SK-N-SH (cell line): ENCODE measurements around the gene ZDHHC14. TPM values are rescaled to one million over a fixed set of nuclear protein-coding genes. Genes with fewer than 3 reads are reported as not detected.
"Not testable (repeated sequence)": the region's sequence is repeated elsewhere in the genome, so short reads cannot be mapped to it uniquely, and the experiment has no call there.

ENCODE experiments used
- CTCF ChIA-PET: fragments of 300-600, 350-600 bp; formaldehyde crosslinking; extraction: SDS; loops from one replicate; lab custom pipeline; 2021; lab: Yijun Ruan, JAX
- POLR2A ChIA-PET: fragments of 350-600 bp; sonication (Branson Sonifier 250); formaldehyde crosslinking; extraction: SDS; loops from one replicate; lab custom pipeline; 2020; ENCODE audit warnings: antibody characterized with exemption, inconsistent platforms; lab: Yijun Ruan, JAX
- DNase-seq: peaks from one replicate; pipeline ENCODE4 v3.0.0; 2012
- H2AFZ ChIP-seq: fragments of 200-600 bp; sonication (generic); 2 replicates; pipeline ENCODE4 v1.8.1; 2016; ENCODE audit warnings: antibody characterized with exemption, mild to moderate bottlenecking, low read depth
- H3F3A ChIP-seq: fragments of 200-600 bp; sonication (generic); replicated peaks from 2 replicates; pipeline ENCODE3; 2016; ENCODE audit warnings: antibody characterized with exemption, mild to moderate bottlenecking; ENCODE audit not compliant: insufficient read depth
- H3K27ac ChIP-seq, 2 experiments: fragments of 200-500 bp in 1 of 2; fragments of 200-600 bp in 1 of 2; sonication (Bioruptor generic) in 1 of 2; sonication (generic), shearing (Covaris generic) in 1 of 2; 2 replicates each; pipeline versions ENCODE4 v1.5.1 to v1.6.1; 2014 to 2016; ENCODE audit warnings: low read depth in 2 of 2, inconsistent platforms in 1 of 2, low read length in 1 of 2, mild to moderate bottlenecking in 1 of 2, mixed read lengths in 1 of 2
- H3K27me3 ChIP-seq: fragments of 200-600 bp; sonication (generic), shearing (Covaris generic); 2 replicates; pipeline ENCODE4 v1.6.1; 2016; ENCODE audit warnings: mixed run types; ENCODE audit not compliant: insufficient read depth
- H3K36me3 ChIP-seq, 2 experiments: fragments of 200-500 bp in 1 of 2; fragments of 200-600 bp in 1 of 2; sonication (Bioruptor generic) in 1 of 2; sonication (generic) in 1 of 2; replicated peaks in 1 of 2; 2 replicates each; pipeline versions ENCODE3 to v1.5.1; 2014 to 2016; ENCODE audit warnings: low read length in 1 of 2, mild to moderate bottlenecking in 1 of 2; ENCODE audit not compliant: insufficient read depth in 2 of 2, control insufficient read depth in 1 of 2
- H3K4me1 ChIP-seq, 2 experiments: fragments of 200-500 bp in 1 of 2; fragments of 200-600 bp in 1 of 2; sonication (Bioruptor generic) in 1 of 2; sonication (generic), shearing (Covaris generic) in 1 of 2; 2 replicates each; pipeline versions ENCODE4 v1.5.1 to v1.6.1; 2014 to 2016; ENCODE audit warnings: low read depth in 1 of 2, low read length in 1 of 2, mixed run types in 1 of 2; ENCODE audit not compliant: insufficient read depth in 2 of 2, control insufficient read depth in 1 of 2
- H3K4me2 ChIP-seq: fragments of 200-600 bp; sonication (generic), shearing (Covaris generic); 2 replicates; pipeline ENCODE4 v1.6.1; 2017; ENCODE audit warnings: mixed run types
- H3K4me3 ChIP-seq, 2 experiments: fragments of 200-500 bp in 1 of 2; fragments of 200-600 bp in 1 of 2; sonication (Bioruptor generic) in 1 of 2; sonication (generic), shearing (Covaris generic) in 1 of 2; 2 replicates each; pipeline versions ENCODE4 v1.5.1 to v1.8.1; 2014 to 2016; ENCODE audit warnings: low read depth in 2 of 2, inconsistent platforms in 1 of 2, low read length in 1 of 2, mild to moderate bottlenecking in 1 of 2, mixed read lengths in 1 of 2, moderate library complexity in 1 of 2
- H3K79me2 ChIP-seq: fragments of 200-600 bp; sonication (generic); 2 replicates; pipeline ENCODE4 v1.8.1; 2017; ENCODE audit warnings: mild to moderate bottlenecking; ENCODE audit not compliant: insufficient read depth
- H3K9ac ChIP-seq: fragments of 200-600 bp; sonication (generic); 2 replicates; pipeline ENCODE4 v1.6.1; 2017; ENCODE audit warnings: mixed run types
- H3K9me2 ChIP-seq: fragments of 200-600 bp; sonication (generic); 2 replicates; pipeline ENCODE4 v1.6.1; 2017; ENCODE audit warnings: mixed run types
- H3K9me3 ChIP-seq: fragments of 200-600 bp; sonication (generic); 2 replicates; pipeline ENCODE4 v1.6.1; 2017; ENCODE audit warnings: mixed run types, mild to moderate bottlenecking, moderate library complexity
- H4K20me1 ChIP-seq: fragments of 200-600 bp; sonication (generic); 2 replicates; pipeline ENCODE4 v1.6.1; 2017; ENCODE audit warnings: mild to moderate bottlenecking, mixed run types; ENCODE audit not compliant: insufficient read depth
- ELF1 ChIP-seq: IDR thresholded peaks from 2 replicates; pipeline ENCODE4 v1.4.0; 2012
- EP300 ChIP-seq, 2 experiments: IDR thresholded peaks; 2 replicates each; pipeline versions ENCODE4 v1.4.0 to v1.6.1; 2012; ENCODE audit warnings: borderline replicate concordance in 1 of 2, low read depth in 1 of 2, low read length in 1 of 2
- EZH2phosphoT487 ChIP-seq: fragments of 200-600 bp; sonication (generic); IDR thresholded peaks from 2 replicates; pipeline ENCODE4 v1.6.1; 2017; ENCODE audit warnings: low read depth, mixed run types, mild to moderate bottlenecking, antibody characterized with exemption, moderate library complexity, borderline replicate concordance
- FOSL2 ChIP-seq: IDR thresholded peaks from 2 replicates; pipeline ENCODE4 v1.4.0; 2012; ENCODE audit warnings: low read depth, mild to moderate bottlenecking, moderate library complexity, borderline replicate concordance
- FOXJ3 ChIP-seq: sonication (generic); formaldehyde crosslinking; IDR thresholded peaks from 2 replicates; pipeline ENCODE4 v1.5.1; 2020; ENCODE audit warnings: mild to moderate bottlenecking, missing genetic modification reagents
- FOXM1 ChIP-seq: IDR thresholded peaks from 2 replicates; pipeline ENCODE4 v1.4.0; 2012; ENCODE audit warnings: low read depth, mild to moderate bottlenecking
- GABPA ChIP-seq: IDR thresholded peaks from 2 replicates; pipeline ENCODE4 v1.4.0; 2012; ENCODE audit warnings: low read depth, mild to moderate bottlenecking
- GATA2 ChIP-seq: sonication (generic); formaldehyde crosslinking; IDR thresholded peaks from 2 replicates; pipeline ENCODE4 v1.5.0; 2020; ENCODE audit warnings: mild to moderate bottlenecking, missing genetic modification reagents
- JUND ChIP-seq: IDR thresholded peaks from 2 replicates; pipeline ENCODE4 v1.4.0; 2012
- MAX ChIP-seq: IDR thresholded peaks from 2 replicates; pipeline ENCODE4 v1.4.0; 2012; ENCODE audit warnings: low read depth
- MXI1 ChIP-seq: IDR thresholded peaks from 2 replicates; pipeline ENCODE4 v1.6.1; 2012; ENCODE audit warnings: mild to moderate bottlenecking, low read depth, low read length, improper control_type of control experiment
- NRF1 ChIP-seq: IDR thresholded peaks from 2 replicates; pipeline ENCODE4 v1.6.1; 2012; ENCODE audit warnings: low read depth, mild to moderate bottlenecking, low read length
- PBX3 ChIP-seq: IDR thresholded peaks from 2 replicates; pipeline ENCODE4; 2012
- POLR2AphosphoS5 ChIP-seq: IDR thresholded peaks from 2 replicates; pipeline ENCODE4 v1.6.1; 2012; ENCODE audit warnings: low read depth, low read length
- RCOR1 ChIP-seq: fragments of 150-350 bp; IDR thresholded peaks from 2 replicates; pipeline ENCODE4 v1.6.1; 2017; ENCODE audit warnings: antibody characterized with exemption, low read length
- RFX5 ChIP-seq: IDR thresholded peaks from 2 replicates; pipeline ENCODE4 v1.6.1; 2012; ENCODE audit warnings: mild to moderate bottlenecking, improper control_type of control experiment, low read length
- RXRA ChIP-seq: IDR thresholded peaks from 2 replicates; pipeline ENCODE4 v1.4.0; 2012; ENCODE audit warnings: low read depth, mild to moderate bottlenecking, borderline replicate concordance
- SMC3 ChIP-seq: IDR thresholded peaks from 2 replicates; pipeline ENCODE4 v1.6.1; 2012; ENCODE audit warnings: low read depth, low read length, improper control_type of control experiment
- TAF1 ChIP-seq: IDR thresholded peaks from 2 replicates; pipeline ENCODE4 v1.6.1; 2012; ENCODE audit warnings: low read depth, mild to moderate bottlenecking, low read length, moderate library complexity, borderline replicate concordance
- TCF12 ChIP-seq: IDR thresholded peaks from 2 replicates; pipeline ENCODE4 v1.4.0; 2012
- TEAD4 ChIP-seq: IDR thresholded peaks from 2 replicates; pipeline ENCODE4 v1.4.0; 2012; ENCODE audit warnings: mild to moderate bottlenecking, borderline replicate concordance; ENCODE audit not compliant: insufficient read depth
- USF1 ChIP-seq: IDR thresholded peaks from 2 replicates; pipeline ENCODE4 v1.4.0; 2012; ENCODE audit warnings: low read depth, borderline replicate concordance
- YY1 ChIP-seq: IDR thresholded peaks from 2 replicates; pipeline ENCODE4 v1.4.0; 2012; ENCODE audit warnings: low read depth, mild to moderate bottlenecking
- WGBS: methylation state at CpG from one replicate; pipeline ENCODE4 v1.1.6; 2017; ENCODE audit warnings: low lambda C conversion rate; 5-methylcytosine and 5-hydroxymethylcytosine counted together
- polyA plus RNA-seq, 3 experiments: library from polyadenylated mRNA; depleted of rRNA; stranded (reverse); fragments of >200 nt; gene quantifications; 2 replicates each; pipeline ENCODE4 v1.2.3, GENCODE V29; 2012

Gene ZDHHC14
- polyA plus RNA-seq, 1 of the 3 experiments (the other 2 are of a cell fraction), result 5.4 TPM

GRCh38 chr6:157382821-157383220 lies 1.8 kb downstream of the ZDHHC14 start:
- POLR2A ChIA-PET, result interaction anchor here (1.2 kb wide), 1 partner anchor 60 kb away, joined by 3 read pairs; the partner anchor contains the start of gene TMEM242
- peak overlapping the region; percentile 92 to 97 for H3K4me3 ChIP-seq
- peak overlapping the region; percentile 60; the same call in 1 of the 2 replicates for H3K9ac ChIP-seq
- H4K20me1 ChIP-seq, result no peaks in the 10 kb centered on the region
- no peaks in the 10 kb centered on the region for H3K27me3 ChIP-seq
- no peaks in the 10 kb centered on the region for H3K36me3 ChIP-seq
- no peaks in the 10 kb centered on the region for H3K9me2 ChIP-seq
- TF ChIP-seq ELF1 (no peak), RXRA (no peak), EP300 (IDR thresholded peaks at IDR 0.05; ENCODE audit: borderline replicate concordance in 1 of 2, low read depth in 1 of 2, low read length in 1 of 2) (no peak), EZH2phosphoT487 (no peak), GATA2 (CRISPR knock-in tag) (no peak), NRF1 (no peak), GABPA (no peak), MXI1 (no peak), TCF12 (no peak)
- TF ChIP-seq, all 33 proteins: peak for 0
- CTCF ChIA-PET, result interaction anchor here (1.2 to 1.6 kb wide), 2 partner anchors 13 to 68 kb away, joined by 3 to 5 read pairs; no protein-coding TSS in a partner anchor
- peaks cover 2% of the 10 kb centered on the region for H3F3A ChIP-seq
- WGBS, result 95% methylated on average over 4 of the region's 4 CpGs
- peaks cover 0 to 11% of the 10 kb centered on the region in 2 experiments; a peak in 2 of 4 replicates for H3K4me1 ChIP-seq
- peaks cover 21% of the 10 kb centered on the region for H3K79me2 ChIP-seq
- DNase-seq, result no peak
- peak overlapping the region; percentile 85 for H3K4me2 ChIP-seq
- H3K9me3 ChIP-seq, result no peaks in the 10 kb centered on the region
- no peak overlapping the region for H2AFZ ChIP-seq
- no peak overlapping the region for H3K27ac ChIP-seq

GRCh38 chr6:157383471-157383870 lies 2.5 kb downstream of the ZDHHC14 start:
- H2AFZ ChIP-seq, result no peak overlapping the region
- peaks cover 0 to 11% of the 10 kb centered on the region in 2 experiments; a peak in 2 of 4 replicates for H3K4me1 ChIP-seq
- H4K20me1 ChIP-seq, result no peaks in the 10 kb centered on the region
- TF ChIP-seq TEAD4, result no peak
- TF ChIP-seq EP300 (IDR thresholded peaks at IDR 0.05; ENCODE audit: borderline replicate concordance in 1 of 2, low read depth in 1 of 2, low read length in 1 of 2), result no peak
- TF ChIP-seq POLR2AphosphoS5, result no peak
- no peak for TF ChIP-seq USF1
- TF ChIP-seq RFX5, result no peak
- no peak for TF ChIP-seq FOSL2
- TF ChIP-seq PBX3, result no peak
- no peak for TF ChIP-seq YY1
- TF ChIP-seq JUND, result no peak
- no peak for TF ChIP-seq ELF1
- no peak for TF ChIP-seq GATA2 (CRISPR knock-in tag)
- TF ChIP-seq FOXJ3 (CRISPR knock-in tag), result no peak
- TF ChIP-seq RCOR1, result no peak
- TF ChIP-seq RXRA, result no peak
- no peak for TF ChIP-seq TAF1
- no peak for TF ChIP-seq FOXM1
- TF ChIP-seq SMC3, result no peak
- no peak for TF ChIP-seq MAX
- TF ChIP-seq, all 33 proteins: peak for 0
- Histone ChIP-seq H3K27ac (no peak overlapping the region), H3K79me2 (peaks cover 21% of the 10 kb centered on the region), H3K9me2 (no peaks in the 10 kb centered on the region), H3K36me3 (no peaks in the 10 kb centered on the region), H3K9me3 (no peaks in the 10 kb centered on the region), H3K27me3 (no peaks in the 10 kb centered on the region), H3K4me3 (no peak overlapping the region), H3K4me2 (0 out of 2 replicates have a peak overlapping the region, but pooled peaks have one; percentile 85), H3K9ac (no peak overlapping the region), H3F3A (no peaks in the 10 kb centered on the region)
- 90% methylated on average over 9 of the region's 9 CpGs for WGBS
- ChIA-PET CTCF (interaction anchor here (1.3 to 1.7 kb wide), 2 partner anchors 68 to 214 kb away, joined by 5 read pairs; no protein-coding TSS in a partner anchor), POLR2A (no interaction called here)
- DNase-seq, result no peak

GRCh38 chr6:157384962-157385361 lies 4.0 kb downstream of the ZDHHC14 start:
- H3K36me3 ChIP-seq, H2AFZ ChIP-seq, H4K20me1 ChIP-seq, H3K9me3 ChIP-seq, H3K27me3 ChIP-seq, POLR2A ChIA-PET, H3K27ac ChIP-seq, H3K4me3 ChIP-seq, H3K9ac ChIP-seq, H3K4me2 ChIP-seq, H3F3A ChIP-seq, DNase-seq, H3K9me2 ChIP-seq: not testable (repeated sequence)
- CTCF ChIA-PET, result interaction anchor here (0.9 to 1.7 kb wide), 3 partner anchors 61 to 212 kb away, joined by 5 read pairs; no protein-coding TSS in a partner anchor
- 96% methylated on average over 2 of the region's 4 CpGs for WGBS
- H3K4me1 ChIP-seq, result peaks cover 0 to 11% of the 10 kb centered on the region in 2 experiments; a peak in 1 of 4 replicates
- peaks cover 11% of the 10 kb centered on the region; the same call in 1 of the 2 replicates for H3K79me2 ChIP-seq
